ENCODE data around the gene FBXW4. TPM values are rescaled to one million over a fixed set of nuclear protein-coding genes. Genes with fewer than 3 reads are reported as not detected.

Gene FBXW4
- total RNA-seq, 4 donors from 2014 or later: 48.4 to 91.6 (median 55.6) TPM

GRCh38 chr10:101588879-101589278 is 106.1 kb downstream of the FBXW4 start:
- Histone ChIP-seq H3K36me3 (no peaks in the 10 kb centered on the region), H3K4me1 (peaks cover 4 to 20% (median 16%) of the 10 kb centered on the region in 4 donors), H3K27ac (no peak overlapping the region), H3K4me3 (peak overlapping the region in 3 of 4 donors; percentile 70 to 85 (median 72)), H3K27me3 (no peaks in the 10 kb centered on the region), H3K9me3 (no peaks in the 10 kb centered on the region)
- no peak for DNase-seq
- WGBS, 2 donors (ENCODE audit: low coverage in 1 of 2): 73 to 76% methylated on average over 5 of the region's 5 CpGs
- in situ Hi-C loops (cut with MboI; ENCODE audit: low pct_ligation_motif_present in 1 of 4, low pct_unique_long_range_greater_than_20kb in 1 of 4, low sequenced_read_pairs in 3 of 4): no loop called here
- intact Hi-C loops (cut with DNase I; ENCODE audit: low total_unique reads): no loop called here
- no peak for TF ChIP-seq CTCF (IDR thresholded peaks at IDR 0.05)
- TF ChIP-seq POLR2A (IDR thresholded peaks at IDR 0.05): no peak
- no peak for TF ChIP-seq POLR2AphosphoS5 (IDR thresholded peaks at IDR 0.05)
- no peak for TF ChIP-seq EP300 (IDR thresholded peaks at IDR 0.05; ENCODE audit: low read depth)

GRCh38 chr10:101587725-101588653 is 107.0 kb downstream of the FBXW4 start, which contains the start of the genes DPCD and POLL:
DPCD (plus strand) TSS chr10:101588321; CDS start chr10:101588337, 16 bp downstream.
POLL (minus strand) TSS chr10:101588257; CDS start chr10:101587360, 897 bp downstream.
- Histone ChIP-seq H3K4me1 (peaks cover 4 to 20% (median 16%) of the 10 kb centered on the region in 4 donors), H3K4me3 (peak within 1 kb of the TSS; percentile 70 to 90 (median 78)), H3K27ac (peak within 1 kb of the TSS; percentile 70 to 85 (median 82)), H3K36me3 (no peaks in the 10 kb centered on the region), H3K9me3 (no peaks in the 10 kb centered on the region), H3K27me3 (no peaks in the 10 kb centered on the region)
- intact Hi-C loops (cut with DNase I; ENCODE audit: low total_unique reads) (no loop called here), in situ Hi-C loops (cut with MboI; ENCODE audit: low pct_ligation_motif_present in 1 of 4, low pct_unique_long_range_greater_than_20kb in 1 of 4, low sequenced_read_pairs in 3 of 4) (no loop called here)
- WGBS, 2 donors (ENCODE audit: low coverage in 1 of 2): 1% methylated on average over 42 of the region's 50 CpGs; no CpG with 5 or more reads in 1 of the 2 donors
- TF ChIP-seq POLR2A (IDR thresholded peaks at IDR 0.05) (no peak), POLR2AphosphoS5 (IDR thresholded peaks at IDR 0.05) (peak in 2 of 3 donors; percentile 9 to 41), EP300 (IDR thresholded peaks at IDR 0.05; ENCODE audit: low read depth) (no peak), CTCF (IDR thresholded peaks at IDR 0.05) (no peak)
- peak; percentile 97 for DNase-seq

GRCh38 chr10:101585841-101586240 is 109.1 kb downstream of the FBXW4 start:
- H3K27me3 ChIP-seq: no peaks in the 10 kb centered on the region
- DNase-seq: no peak
- in situ Hi-C loops (cut with MboI; ENCODE audit: low pct_ligation_motif_present in 1 of 4, low pct_unique_long_range_greater_than_20kb in 1 of 4, low sequenced_read_pairs in 3 of 4) (no loop called here), intact Hi-C loops (cut with DNase I; ENCODE audit: low total_unique reads) (no loop called here)
- H3K27ac ChIP-seq: no peak overlapping the region
- H3K4me3 ChIP-seq: no peak overlapping the region
- H3K4me1 ChIP-seq: peaks cover 4 to 20% (median 16%) of the 10 kb centered on the region in 4 donors
- 91 to 96% methylated on average over 6 to 9 of the region's 9 CpGs for WGBS, 2 donors (ENCODE audit: low coverage in 1 of 2)
- H3K9me3 ChIP-seq: no peaks in the 10 kb centered on the region
- no peak for TF ChIP-seq POLR2A (IDR thresholded peaks at IDR 0.05)
- TF ChIP-seq CTCF (IDR thresholded peaks at IDR 0.05): no peak
- TF ChIP-seq EP300 (IDR thresholded peaks at IDR 0.05; ENCODE audit: low read depth): no peak
- no peak for TF ChIP-seq POLR2AphosphoS5 (IDR thresholded peaks at IDR 0.05)
- no peaks in the 10 kb centered on the region for H3K36me3 ChIP-seq

Data from transverse colon (tissue), 4 donors.